Progenitor cell of endocrine pancreas (in vitro differentiated cells): ENCODE results near the gene TNRC6C. TPM values are rescaled to one million over a fixed set of nuclear protein-coding genes. Genes with fewer than 3 reads are reported as not detected.

Experiments
- DNase-seq: peaks from one replicate; pipeline ENCODE4 v3.0.0; 2021; ENCODE audit warnings: low spot score; ENCODE audit not compliant: unreplicated experiment
- H3K27ac Mint-ChIP-seq: 2 replicates; pipeline ENCODE4 v1.8.0; 2021; ENCODE audit warnings: mild to moderate bottlenecking, moderate library complexity, mixed read lengths
- H3K27me3 Mint-ChIP-seq: 2 replicates; pipeline ENCODE4 v1.8.0; 2021; ENCODE audit warnings: mixed read lengths
- H3K36me3 Mint-ChIP-seq: 2 replicates; pipeline ENCODE4 v1.8.0; 2022; ENCODE audit warnings: mixed read lengths; ENCODE audit not compliant: insufficient read depth
- H3K4me1 Mint-ChIP-seq: 2 replicates; pipeline ENCODE4 v1.8.0; 2021; ENCODE audit warnings: low read depth, mixed read lengths
- H3K4me3 Mint-ChIP-seq: 2 replicates; pipeline ENCODE4 v1.8.0; 2021; ENCODE audit warnings: low read depth, mild to moderate bottlenecking, moderate library complexity, mixed read lengths
- H3K9me3 Mint-ChIP-seq: 2 replicates; pipeline ENCODE4 v1.8.0; 2021; ENCODE audit warnings: low read depth, mixed read lengths
- total RNA-seq: library from RNA; stranded (reverse); gene quantifications from 2 replicates; pipeline ENCODE4 v1.2.1, GENCODE V29; 2021
- TF ChIP-seq, protein P1 (sequence below): fragments of 200-600 bp; sonication (generic); IDR thresholded peaks from one replicate; pipeline ENCODE4 v1.5.0; 2021; ENCODE audit warnings: antibody characterized with exemption, mild to moderate bottlenecking; ENCODE audit not compliant: unreplicated experiment

TNRC6C gene
- total RNA-seq, 1 donor from 2014 or later = 38.3 TPM

DNA sequence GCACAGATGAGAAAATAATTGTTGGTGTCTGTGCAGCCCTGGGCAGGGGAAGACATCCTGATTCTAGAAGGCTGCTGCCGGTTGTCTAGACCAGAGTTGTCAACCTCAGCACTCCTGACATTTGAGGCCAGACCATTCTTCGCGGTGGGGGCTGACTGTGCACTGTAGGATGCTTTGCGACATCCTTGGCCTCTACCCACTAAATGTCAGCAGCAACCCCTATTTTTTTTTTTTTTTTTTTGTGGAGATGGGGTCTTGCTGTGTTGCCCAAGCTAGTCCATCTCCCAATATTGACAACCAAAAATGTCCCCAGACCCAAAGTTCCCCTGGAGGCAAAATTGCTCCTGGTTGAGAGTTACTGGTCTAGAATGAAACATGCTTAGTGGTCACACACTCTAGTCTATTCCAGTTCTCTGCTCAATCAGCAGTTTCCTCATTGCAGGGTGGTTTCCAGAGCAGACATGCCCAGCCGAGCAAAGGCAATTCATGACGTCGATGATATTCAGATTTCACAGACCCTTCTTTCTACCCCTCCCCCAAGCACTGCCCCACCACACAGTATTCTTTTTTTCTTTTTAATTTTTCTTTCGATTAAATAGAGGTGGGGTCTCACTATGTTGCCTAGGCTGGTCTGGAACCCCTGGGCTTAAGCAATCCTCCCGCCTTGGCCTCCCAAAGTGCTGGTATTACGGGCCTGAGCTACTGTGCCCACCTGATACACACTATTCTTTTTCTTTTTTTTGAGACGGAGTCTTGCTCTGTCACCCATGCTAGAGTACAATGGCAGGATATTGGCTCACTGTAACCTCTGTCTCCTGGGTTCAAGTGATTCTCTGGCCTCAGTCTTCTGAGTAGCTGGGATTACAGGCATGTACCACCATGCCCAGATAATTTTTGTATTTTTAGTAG lies 196.7 kb downstream of the TNRC6C start:
- no peak overlapping the region for H3K4me3 Mint-ChIP-seq

More for the DNA sequence above, 196.7 kb downstream of the TNRC6C start:
- H3K36me3 Mint-ChIP-seq = no peaks in the 10 kb centered on the region
- H3K27ac Mint-ChIP-seq = no peak overlapping the region
- H3K4me1 Mint-ChIP-seq = peaks cover 12% of the 10 kb centered on the region
- H3K27me3 Mint-ChIP-seq = no peaks in the 10 kb centered on the region
- TF ChIP-seq, protein P1, sequence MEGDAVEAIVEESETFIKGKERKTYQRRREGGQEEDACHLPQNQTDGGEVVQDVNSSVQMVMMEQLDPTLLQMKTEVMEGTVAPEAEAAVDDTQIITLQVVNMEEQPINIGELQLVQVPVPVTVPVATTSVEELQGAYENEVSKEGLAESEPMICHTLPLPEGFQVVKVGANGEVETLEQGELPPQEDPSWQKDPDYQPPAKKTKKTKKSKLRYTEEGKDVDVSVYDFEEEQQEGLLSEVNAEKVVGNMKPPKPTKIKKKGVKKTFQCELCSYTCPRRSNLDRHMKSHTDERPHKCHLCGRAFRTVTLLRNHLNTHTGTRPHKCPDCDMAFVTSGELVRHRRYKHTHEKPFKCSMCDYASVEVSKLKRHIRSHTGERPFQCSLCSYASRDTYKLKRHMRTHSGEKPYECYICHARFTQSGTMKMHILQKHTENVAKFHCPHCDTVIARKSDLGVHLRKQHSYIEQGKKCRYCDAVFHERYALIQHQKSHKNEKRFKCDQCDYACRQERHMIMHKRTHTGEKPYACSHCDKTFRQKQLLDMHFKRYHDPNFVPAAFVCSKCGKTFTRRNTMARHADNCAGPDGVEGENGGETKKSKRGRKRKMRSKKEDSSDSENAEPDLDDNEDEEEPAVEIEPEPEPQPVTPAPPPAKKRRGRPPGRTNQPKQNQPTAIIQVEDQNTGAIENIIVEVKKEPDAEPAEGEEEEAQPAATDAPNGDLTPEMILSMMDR = no peak
- H3K9me3 Mint-ChIP-seq = no peaks in the 10 kb centered on the region
- no peak for DNase-seq

Other genes starting within 250 kb of the TNRC6C start
- gene TMC6, start 170.1 kb downstream of the TNRC6C start, total RNA-seq = 125 and 134 TPM in 2 replicates
- 0.12 and 0.58 TPM in 2 replicates for gene TMC8, start 172.1 kb downstream of the TNRC6C start, total RNA-seq
- gene C17orf99, start 187.7 kb downstream of the TNRC6C start, total RNA-seq = not detected in 2 replicates
- gene SYNGR2, start 209.9 kb downstream of the TNRC6C start, total RNA-seq = 50.5 and 51.5 TPM in 2 replicates
- gene TK1, start 228.3 kb downstream of the TNRC6C start, total RNA-seq = 27.9 and 29.1 TPM in 2 replicates
- 26.5 and 27.9 TPM in 2 replicates for gene AFMID, start 228.7 kb downstream of the TNRC6C start, total RNA-seq